ENCODE results near the gene CERKL. TPM values are rescaled to one million over a fixed set of nuclear protein-coding genes. Genes with fewer than 3 reads are reported as not detected.

CERKL gene
- total and polyA plus RNA-seq, 2 of the 13 experiments (the other 11 are each of a cell fraction or from before 2014, with no cell fraction given): not detected

GRCh38 chr2:181670632-181671031 is 13.7 kb upstream of the CERKL start:
- 53% methylated on average over 1 of the region's 1 CpG for WGBS (ENCODE audit: low lambda C conversion rate)
- in situ Hi-C loops (cut with HindIII; ENCODE audit: extremely low pct_ligation_motif_present, low pct_unique_long_range_greater_than_20kb): no loop called here
- Histone ChIP-seq H3K27me3 (ENCODE audit: control insufficient read depth in 1 of 2, insufficient read depth in 2 of 2, low read length in 2 of 2) (no peaks in the 10 kb centered on the region), H3K4me2 (ENCODE audit: low read depth, low read length) (no peak overlapping the region), H3K4me3 (replicated peaks in 1 of 3; ENCODE audit: insufficient read depth in 1 of 3, low read depth in 2 of 3, low read length in 3 of 3) (no peak overlapping the region), H3K9me3 (ENCODE audit: low read length) (no peaks in the 10 kb centered on the region), H3K9ac (ENCODE audit: insufficient read depth, low read depth, low read length) (no peak overlapping the region), H3K36me3 (replicated peaks in 1 of 2; ENCODE audit: control insufficient read depth in 1 of 2, insufficient read depth in 2 of 2, low read length in 2 of 2) (no peaks in the 10 kb centered on the region), H2AFZ (ENCODE audit: low read length) (no peak overlapping the region), H3K4me1 (ENCODE audit: insufficient read depth, low read length) (no peaks in the 10 kb centered on the region), H4K20me1 (ENCODE audit: insufficient read depth, low read length) (no peaks in the 10 kb centered on the region), H3K27ac (ENCODE audit: extremely low read length, insufficient read depth, low read length) (no peak overlapping the region), H3K79me2 (ENCODE audit: insufficient read depth, low read length) (no peaks in the 10 kb centered on the region)
- ChIA-PET CTCF (ENCODE audit: low intra/inter-chr PET ratio, low total read pairs) (no interaction called here), POLR2A (no interaction called here)
- FAIRE-seq: no peak
- no TSS peak for BruUV-seq (replicated peaks)
- TF ChIP-seq ZNF296 (CRISPR knock-in tag; conservative IDR thresholded peaks at IDR 0.05) (no peak), MNT (IDR thresholded peaks at IDR 0.05) (no peak), TOE1 (CRISPR knock-in tag; IDR thresholded peaks at IDR 0.05) (no peak), GABPB1 (CRISPR knock-in tag; IDR thresholded peaks at IDR 0.05) (no peak), KLF6 (CRISPR knock-in tag; IDR thresholded peaks at IDR 0.05) (no peak), HNF4G (IDR thresholded peaks at IDR 0.05; ENCODE audit: borderline replicate concordance, low read depth, low read length) (no peak), HNF4G (CRISPR knock-in tag; IDR thresholded peaks at IDR 0.05; ENCODE audit: borderline replicate concordance, low read depth) (no peak), ZNF557 (CRISPR knock-in tag; IDR thresholded peaks at IDR 0.05) (no peak), ZNF652 (CRISPR knock-in tag; IDR thresholded peaks at IDR 0.05; ENCODE audit: borderline replicate concordance, low read depth) (no peak), XBP1 (CRISPR knock-in tag; IDR thresholded peaks at IDR 0.05) (no peak)
- intact Hi-C loops (cut with micrococcal nuclease; ENCODE audit: unreplicated experiment): no loop called here
- no peak for DNase-seq (ENCODE audit: low spot score)
- ATAC-seq: no peak
